IMR-90 (cell line): ENCODE measurements around the gene SLC39A11. TPM values are rescaled to one million over a fixed set of nuclear protein-coding genes. Genes with fewer than 3 reads are reported as not detected.

Source experiments
- ATAC-seq: fragments of 200-7000 bp; cut with Tn5 transposase; 2 replicates; pipeline ENCODE4 v1.9.1; 2020; ENCODE audit warnings: low read depth, mild to moderate bottlenecking, moderate library complexity
- BruUV-seq: library from RNA; stranded (reverse); fragments of 400-500 nt; replicated peaks from 2 replicates; lab custom pipeline; 2021; lab: Mats Ljungman, UMichigan
- CTCF ChIA-PET: fragments of 300-600 bp; formaldehyde crosslinking; extraction: SDS; loops from one replicate; lab custom pipeline; 2021; ENCODE audit warnings: antibody characterized with exemption; lab: Yijun Ruan, JAX
- POLR2A ChIA-PET: fragments of 300-600 bp; sonication (Branson Sonifier 250); formaldehyde crosslinking; loops from one replicate; lab custom pipeline; 2022; ENCODE audit warnings: antibody characterized with exemption; ENCODE audit not compliant: unreplicated experiment; lab: Charles Lee
- DNase-seq: peaks from one replicate; pipeline ENCODE4 v3.0.0; 2013
- H2AFZ ChIP-seq: replicated peaks from 2 replicates; pipeline ENCODE3; 2013; ENCODE audit warnings: low read length, mild to moderate bottlenecking; ENCODE audit not compliant: poor library complexity
- H2AK5ac ChIP-seq: 2 replicates; pipeline ENCODE4 v1.6.1; 2013; ENCODE audit warnings: low read depth, low read length, inconsistent platforms
- H2AK9ac ChIP-seq: replicated peaks from 2 replicates; pipeline ENCODE3; 2013; ENCODE audit warnings: mild to moderate bottlenecking, low read depth, low read length, moderate library complexity; ENCODE audit not compliant: poor library complexity
- H2BK120ac ChIP-seq: 2 replicates; pipeline ENCODE4 v1.6.1; 2013; ENCODE audit warnings: low read depth, low read length, inconsistent platforms
- H2BK15ac ChIP-seq: 3 replicates; pipeline ENCODE4 v1.6.1; 2013; ENCODE audit warnings: low read depth, low read length, inconsistent platforms
- H2BK20ac ChIP-seq: 2 replicates; pipeline ENCODE4 v1.6.1; 2013; ENCODE audit warnings: low read depth, mild to moderate bottlenecking, inconsistent platforms, low read length, moderate library complexity
- H2BK5ac ChIP-seq: 2 replicates; pipeline ENCODE4 v1.6.1; 2013; ENCODE audit warnings: mild to moderate bottlenecking, low read depth, low read length, inconsistent platforms; ENCODE audit not compliant: poor library complexity, severe bottlenecking
- H3K14ac ChIP-seq: replicated peaks from 2 replicates; pipeline ENCODE4 v1.6.1; 2013; ENCODE audit warnings: low read depth, low read length, inconsistent platforms
- H3K18ac ChIP-seq: 2 replicates; pipeline ENCODE4 v1.6.1; 2013; ENCODE audit warnings: low read depth, low read length, control low read depth
- H3K23ac ChIP-seq: 2 replicates; pipeline ENCODE4 v1.6.1; 2013; ENCODE audit warnings: low read depth, low read length, inconsistent platforms
- H3K27ac ChIP-seq: 2 replicates; pipeline ENCODE4 v1.5.1; 2013; ENCODE audit warnings: mild to moderate bottlenecking, control low read depth, low read length; ENCODE audit not compliant: insufficient read depth
- H3K27me3 ChIP-seq: 2 replicates; pipeline ENCODE4 v1.6.1; 2013; ENCODE audit warnings: low read length; ENCODE audit not compliant: control insufficient read depth, insufficient read depth
- H3K36me3 ChIP-seq: 2 replicates; pipeline ENCODE4 v1.6.1; 2013; ENCODE audit warnings: low read length, mixed read lengths; ENCODE audit not compliant: control insufficient read depth, insufficient read depth
- H3K4ac ChIP-seq: 2 replicates; pipeline ENCODE4 v1.6.1; 2013; ENCODE audit warnings: low read depth, low read length, inconsistent platforms
- H3K4me1 ChIP-seq: 2 replicates; pipeline ENCODE4 v1.6.1; 2013; ENCODE audit warnings: low read length, mixed read lengths; ENCODE audit not compliant: control insufficient read depth, insufficient read depth
- H3K4me2 ChIP-seq: 2 replicates; pipeline ENCODE4 v1.6.1; 2013; ENCODE audit warnings: low read depth, mild to moderate bottlenecking, control low read depth, low read length, moderate library complexity
- H3K4me3 ChIP-seq: 2 replicates; pipeline ENCODE4 v1.5.1; 2013; ENCODE audit warnings: low read depth, mild to moderate bottlenecking, control low read depth, low read length, moderate library complexity; ENCODE audit not compliant: insufficient read depth
- H3K56ac ChIP-seq: 2 replicates; pipeline ENCODE4 v1.6.1; 2013; ENCODE audit warnings: low read length, inconsistent platforms; ENCODE audit not compliant: insufficient read depth; ENCODE audit errors: extremely low read depth
- H3K79me1 ChIP-seq, 2 experiments: 2 replicates each; pipeline ENCODE4 v1.6.1; 2013; ENCODE audit warnings: low read length in 2 of 2, inconsistent platforms in 1 of 2, low read depth in 1 of 2
- H3K9ac ChIP-seq: 2 replicates; pipeline ENCODE4 v1.6.1; 2013; ENCODE audit warnings: low read depth, low read length, control low read depth
- H3K9me1 ChIP-seq: 2 replicates; pipeline ENCODE4 v1.6.1; 2013; ENCODE audit warnings: low read length, inconsistent platforms; ENCODE audit not compliant: insufficient read depth
- H3K9me3 ChIP-seq: 2 replicates; pipeline ENCODE4 v1.6.1; 2013; ENCODE audit warnings: low read length; ENCODE audit not compliant: control insufficient read depth, insufficient read depth
- H4K20me1 ChIP-seq: 2 replicates; pipeline ENCODE4 v1.6.1; 2013; ENCODE audit warnings: low read length, inconsistent platforms; ENCODE audit not compliant: insufficient read depth
- H4K5ac ChIP-seq: 2 replicates; pipeline ENCODE4 v1.6.1; 2013; ENCODE audit warnings: mild to moderate bottlenecking, low read depth, low read length, control low read depth
- H4K8ac ChIP-seq, 2 experiments: 2 replicates each; pipeline ENCODE4 v1.6.1; 2013; ENCODE audit warnings: low read depth in 2 of 2, low read length in 2 of 2, control low read depth in 1 of 2, inconsistent platforms in 1 of 2
- H4K91ac ChIP-seq: 2 replicates; pipeline ENCODE4 v1.6.1; 2013; ENCODE audit warnings: low read depth, low read length, inconsistent platforms; ENCODE audit not compliant: insufficient read depth
- BHLHE40 ChIP-seq: fragments of 150-350 bp; IDR thresholded peaks from 2 replicates; pipeline ENCODE4 v1.6.1; 2016; ENCODE audit warnings: mild to moderate bottlenecking, low read depth, low read length
- CEBPB ChIP-seq: IDR thresholded peaks from 2 replicates; pipeline ENCODE4 v1.6.1; 2012; ENCODE audit warnings: low read depth, low read length, improper control_type of control experiment
- CHD1 ChIP-seq: IDR thresholded peaks from 2 replicates; pipeline ENCODE4 v1.6.1; 2012; ENCODE audit warnings: low read depth, low read length, improper control_type of control experiment
- MAFK ChIP-seq: IDR thresholded peaks from 2 replicates; pipeline ENCODE4 v1.6.1; 2012; ENCODE audit warnings: low read depth, low read length, improper control_type of control experiment
- RCOR1 ChIP-seq: IDR thresholded peaks from 2 replicates; pipeline ENCODE4 v1.6.1; 2012; ENCODE audit warnings: mild to moderate bottlenecking, low read length, improper control_type of control experiment; ENCODE audit not compliant: insufficient replicate concordance
- SMC3 ChIP-seq: fragments of 150-350 bp; IDR thresholded peaks from 2 replicates; pipeline ENCODE4 v1.6.1; 2016; ENCODE audit warnings: low read depth, mild to moderate bottlenecking, antibody characterized with exemption, low read length, moderate library complexity
- WGBS, 2 experiments: methylation state at CpG; one replicate each; pipeline versions ENCODE4 v1.1.5 to v1.1.7; 2013; ENCODE audit warnings: missing lambda C conversion rate in 2 of 2; ENCODE audit not compliant: insufficient read length in 1 of 2; ENCODE audit errors: extremely low coverage in 2 of 2; 5-methylcytosine and 5-hydroxymethylcytosine counted together
- dilution Hi-C: fragments of 300-500 bp; cut with HindIII; formaldehyde crosslinking; loops from one replicate; pipeline ENCODE4 v1.14.3; 2018; ENCODE audit warnings: low sequenced_read_pairs; ENCODE audit not compliant: unreplicated experiment
- in situ Hi-C: fragments of 300-500 bp; cut with MboI; formaldehyde crosslinking; loops from 3 replicates; pipeline ENCODE4 v1.14.3; 2019; ENCODE audit warnings: low sequenced_read_pairs, inconsistent platforms, mixed read lengths
- intact Hi-C: fragments of 100-400 bp; cut with micrococcal nuclease; formaldehyde crosslinking; loops from 2 replicates; pipeline ENCODE4 v1.10.0; 2022
- polyA plus RNA-seq, 3 experiments: library from polyadenylated mRNA; depleted of rRNA; stranded (reverse); fragments of >200 nt; gene quantifications; 2 replicates each; pipeline ENCODE4 v1.2.3, GENCODE V29; 2012; ENCODE audit warnings: low replicate concordance in 1 of 3
- total RNA-seq: library from RNA; depleted of rRNA; stranded (reverse); fragments of >200 nt; gene quantifications from 2 replicates; pipeline ENCODE4 v1.2.3, GENCODE V29; 2012
- TF ChIP-seq, protein P1 (sequence below): fragments of 150-350 bp; IDR thresholded peaks from 2 replicates; pipeline ENCODE4 v1.6.1; 2017; ENCODE audit warnings: mild to moderate bottlenecking, antibody characterized with exemption, low read length, low read depth
- TF ChIP-seq, protein P2 (sequence below): fragments of 150-350 bp; IDR thresholded peaks from 2 replicates; pipeline ENCODE4 v1.6.1; 2016; ENCODE audit warnings: low read depth, mild to moderate bottlenecking, low read length, moderate library complexity, borderline replicate concordance

The SLC39A11 gene
- total and polyA plus RNA-seq, 2 of the 4 experiments (the other 2 are of a cell fraction): 8.8 to 14.3 TPM

GRCh38 chr17:72962106-72962505, 130.4 kb downstream of the SLC39A11 start:
- Histone ChIP-seq H3K56ac (no peak overlapping the region), H3K14ac (no peak overlapping the region), H2AK5ac (no peak overlapping the region), H3K4me2 (no peak overlapping the region), H3K4me3 (no peak overlapping the region), H3K9ac (no peak overlapping the region), H3K36me3 (no peaks in the 10 kb centered on the region), H3K27me3 (no peaks in the 10 kb centered on the region), H3K79me1 (peaks cover 0 to 1% of the 10 kb centered on the region in 2 experiments; a peak in 1 of 4 replicates), H3K23ac (no peak overlapping the region), H2BK20ac (no peak overlapping the region), H2BK15ac (no peak overlapping the region), H3K18ac (no peak overlapping the region), H3K4me1 (no peaks in the 10 kb centered on the region), H2AFZ (no peak overlapping the region), H2BK120ac (no peak overlapping the region), H3K27ac (no peak overlapping the region), H4K8ac (no peak overlapping the region), H2BK5ac (no peak overlapping the region), H3K9me1 (no peaks in the 10 kb centered on the region), H3K9me3 (no peaks in the 10 kb centered on the region), H3K4ac (no peak overlapping the region), H4K20me1 (no peaks in the 10 kb centered on the region), H4K5ac (no peak overlapping the region), H2AK9ac (no peak overlapping the region), H4K91ac (no peak overlapping the region)
- BruUV-seq: no TSS peak
- dilution Hi-C loops (no loop called here), in situ Hi-C loops (no loop called here), intact Hi-C loops (no loop called here)
- WGBS, 2 experiments: 89% methylated on average over 1 of the region's 3 CpGs; no CpG with 5 or more reads in 1 of the 2 experiments
- TF ChIP-seq, protein P1, sequence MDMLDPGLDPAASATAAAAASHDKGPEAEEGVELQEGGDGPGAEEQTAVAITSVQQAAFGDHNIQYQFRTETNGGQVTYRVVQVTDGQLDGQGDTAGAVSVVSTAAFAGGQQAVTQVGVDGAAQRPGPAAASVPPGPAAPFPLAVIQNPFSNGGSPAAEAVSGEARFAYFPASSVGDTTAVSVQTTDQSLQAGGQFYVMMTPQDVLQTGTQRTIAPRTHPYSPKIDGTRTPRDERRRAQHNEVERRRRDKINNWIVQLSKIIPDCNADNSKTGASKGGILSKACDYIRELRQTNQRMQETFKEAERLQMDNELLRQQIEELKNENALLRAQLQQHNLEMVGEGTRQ: no peak
- TF ChIP-seq SMC3: no peak
- TF ChIP-seq, protein P2, sequence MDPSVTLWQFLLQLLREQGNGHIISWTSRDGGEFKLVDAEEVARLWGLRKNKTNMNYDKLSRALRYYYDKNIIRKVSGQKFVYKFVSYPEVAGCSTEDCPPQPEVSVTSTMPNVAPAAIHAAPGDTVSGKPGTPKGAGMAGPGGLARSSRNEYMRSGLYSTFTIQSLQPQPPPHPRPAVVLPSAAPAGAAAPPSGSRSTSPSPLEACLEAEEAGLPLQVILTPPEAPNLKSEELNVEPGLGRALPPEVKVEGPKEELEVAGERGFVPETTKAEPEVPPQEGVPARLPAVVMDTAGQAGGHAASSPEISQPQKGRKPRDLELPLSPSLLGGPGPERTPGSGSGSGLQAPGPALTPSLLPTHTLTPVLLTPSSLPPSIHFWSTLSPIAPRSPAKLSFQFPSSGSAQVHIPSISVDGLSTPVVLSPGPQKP: no peak
- TF ChIP-seq RCOR1: no peak
- no peak for TF ChIP-seq CEBPB
- no peak for TF ChIP-seq MAFK
- TF ChIP-seq CHD1: no peak
- no peak for TF ChIP-seq BHLHE40
- ChIA-PET POLR2A (interaction anchor here (0.6 kb wide), 1 partner anchor 12 kb away, joined by 9 read pairs; no protein-coding TSS in a partner anchor), CTCF (no interaction called here)
- ATAC-seq (no peak), DNase-seq (no peak)
